Stimulated activated CD4-positive, alpha-beta T cell treated with anti-CD3 and anti-CD28 coated beads, Interleukin-15, amount 100 ng/mL, for 24 hours (primary cell): Measurements from ENCODE around the gene EEF1G.
A peak's percentile ranks its signal among the peaks of the same experiment; 100 is the strongest.
"Not testable (repeated sequence)": the region's sequence is repeated elsewhere in the genome, so short reads cannot be mapped to it uniquely, and the experiment has no call there.

Experiments used
- DNase-seq: peaks from one replicate; pipeline ENCODE4 v3.0.0-alpha.2; 2020

The EEF1G gene

DNA sequence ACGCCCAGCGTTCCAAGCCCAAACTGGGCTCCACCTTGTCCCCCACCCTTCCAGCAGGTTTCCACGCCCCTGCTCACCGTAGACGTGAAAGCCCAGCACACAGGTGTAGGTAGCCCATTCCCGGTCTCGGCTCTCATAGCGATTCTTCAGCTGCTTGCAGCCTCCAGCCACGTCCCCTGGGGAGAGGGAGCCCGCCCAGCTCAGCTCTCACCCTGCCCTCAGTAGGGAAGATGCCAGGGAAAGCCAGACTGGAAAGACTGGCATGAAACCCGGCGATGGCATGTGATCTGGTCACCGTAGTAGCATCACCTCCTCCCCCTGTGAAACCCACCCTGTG lies 29.3 kb upstream of the EEF1G start:
- no peak for DNase-seq

GRCh38 chr11:62602141-62603071 lies 28.7 kb upstream of the EEF1G start:
- DNase-seq = peak; percentile 61

DNA sequence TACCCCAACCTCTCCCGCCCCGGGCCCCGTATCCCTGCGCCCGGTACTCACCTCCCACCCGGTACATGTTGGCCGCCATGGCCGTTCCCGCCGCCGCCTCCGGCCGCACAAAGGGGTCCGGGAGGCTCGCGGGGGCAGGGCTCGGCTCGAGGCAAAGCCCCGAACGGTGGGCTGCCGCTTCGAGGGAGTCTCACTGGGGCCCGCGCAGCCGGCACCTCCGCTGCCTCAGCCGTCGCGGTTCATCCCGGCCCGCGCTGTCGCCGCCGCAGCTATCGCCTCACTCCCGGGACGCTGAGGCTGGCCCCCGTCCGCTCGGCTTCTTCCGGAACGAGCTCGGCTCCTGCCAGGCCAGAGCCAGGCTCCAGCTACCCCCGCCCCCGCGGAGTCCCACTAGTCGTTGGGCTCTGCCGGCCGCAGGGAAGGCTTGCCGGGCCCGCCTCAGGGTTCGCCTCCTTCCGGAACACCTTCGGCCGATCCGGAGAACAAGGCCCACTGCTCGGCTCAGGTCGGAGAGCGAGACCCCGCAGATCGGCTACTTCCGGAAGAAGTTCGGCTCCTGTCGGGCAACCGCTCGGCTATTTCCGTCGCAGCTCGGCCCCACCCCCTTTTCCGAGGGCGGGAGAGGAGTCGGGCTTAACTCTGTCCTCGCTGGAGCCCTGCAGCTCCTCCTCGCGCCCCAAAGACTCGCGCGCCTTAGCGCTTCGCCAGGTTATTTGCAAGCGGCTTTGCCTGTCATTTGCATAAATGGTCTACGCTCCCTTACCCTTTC lies 27.9 kb upstream of the EEF1G start, which contains the start of gene MTA2:
Gene MTA2 (minus strand): TSS at position 494 of the 769 bp plus-strand sequence. CDS start 415 bp downstream, at position 79.
- DNase-seq = peak; percentile 99

DNA sequence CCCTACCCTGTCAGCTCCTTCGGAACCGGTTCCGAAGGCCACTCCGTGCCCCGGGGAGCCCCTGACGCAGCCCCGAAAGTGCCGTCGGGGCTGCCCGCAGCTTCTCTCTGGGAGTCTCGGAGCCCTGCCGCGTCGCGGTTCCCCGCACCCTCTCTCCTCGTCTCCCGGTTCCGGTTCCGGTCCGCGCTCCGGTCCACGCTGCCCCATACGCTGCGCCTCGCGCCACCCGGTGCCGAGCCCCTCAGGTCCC lies 27.4 kb upstream of the EEF1G start:
- peak; percentile 72 for DNase-seq

DNA sequence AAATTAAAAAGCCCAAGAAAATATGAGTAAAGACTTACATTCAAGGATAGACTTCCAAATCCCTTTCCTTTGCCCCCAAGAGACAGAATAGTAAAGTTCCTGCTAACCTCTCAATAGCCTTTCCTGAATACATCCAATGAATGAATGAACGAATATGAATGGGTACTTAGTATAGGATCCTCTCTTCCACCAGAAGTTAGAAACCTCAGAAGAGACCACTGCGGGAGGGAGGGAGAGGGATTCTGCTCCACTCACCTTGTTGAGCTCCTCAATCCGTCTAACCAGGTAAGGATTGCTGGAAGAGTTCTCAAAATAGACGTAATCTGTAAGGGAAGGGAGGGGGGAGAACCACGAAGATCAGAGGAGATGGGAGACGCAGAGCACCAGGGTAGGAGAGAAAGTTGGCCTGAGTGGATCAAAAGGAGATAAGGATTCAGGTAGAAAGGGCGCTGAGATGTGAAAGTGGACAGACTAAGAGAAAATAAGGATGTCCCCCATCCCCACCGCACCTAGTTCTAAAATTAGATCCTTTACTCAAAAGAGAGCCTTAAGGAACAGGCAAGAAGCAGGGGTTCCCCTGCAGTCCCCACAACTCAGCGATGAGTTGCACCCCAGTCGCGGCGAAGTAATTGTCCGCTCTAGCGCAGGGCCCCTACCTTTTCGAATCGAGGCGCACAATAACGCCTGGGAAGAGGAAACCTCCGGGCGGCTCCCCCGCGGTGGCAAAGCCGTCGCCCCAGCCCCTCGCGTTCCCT lies 26.9 kb upstream of the EEF1G start:
- DNase-seq = no peak

- DNase-seq = peak; percentile 33
Measured at GRCh38 chr11:62599901-62600300, 26.2 kb upstream of the EEF1G start.

GRCh38 chr11:62599069-62599696 lies 25.5 kb upstream of the EEF1G start:
- peak; percentile 97 for DNase-seq

- no peak for DNase-seq
Measured at GRCh38 chr11:62595124-62595523, 21.4 kb upstream of the EEF1G start.

GRCh38 chr11:62593434-62594044 lies 19.8 kb upstream of the EEF1G start:
- DNase-seq = peak; percentile 88

- no peak for DNase-seq
Measured at GRCh38 chr11:62592989-62593421, 19.3 kb upstream of the EEF1G start.

- DNase-seq = no peak
Measured at GRCh38 chr11:62592146-62592815, 18.6 kb upstream of the EEF1G start.

DNA sequence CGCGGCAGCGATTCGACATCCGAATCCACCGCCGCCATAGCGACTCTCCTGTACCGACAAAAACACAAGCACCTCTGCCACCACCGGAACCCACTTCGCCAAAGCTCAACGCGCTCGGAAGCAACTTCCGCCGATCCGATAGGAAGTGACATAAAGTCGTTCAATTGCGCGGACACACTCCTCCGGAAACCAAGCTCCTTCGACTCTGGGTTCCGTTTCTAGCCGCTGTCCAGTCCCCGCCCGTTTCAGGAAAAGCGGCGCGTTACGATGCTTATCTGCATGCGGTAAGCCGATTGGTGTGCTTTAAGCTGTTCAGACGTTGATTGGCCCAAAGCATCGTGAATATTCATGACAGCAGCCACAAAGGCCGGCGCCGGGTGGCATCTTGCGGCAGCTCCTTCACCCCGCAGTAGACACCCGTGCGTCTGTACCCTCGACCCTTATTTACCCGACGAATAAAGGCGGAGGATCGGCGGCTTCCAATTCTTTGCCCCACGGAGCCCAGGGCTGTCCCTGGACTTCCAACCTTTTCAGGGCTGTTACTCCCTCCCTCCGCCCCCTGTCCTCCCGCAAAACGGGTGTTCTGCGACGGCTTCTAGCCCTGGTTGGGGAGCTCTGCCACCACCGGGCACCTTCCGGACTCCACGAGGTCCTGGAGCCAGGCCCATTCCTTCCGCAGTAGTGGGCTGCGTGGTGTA lies 17.9 kb upstream of the EEF1G start, which contains the start of gene TUT1:
Gene TUT1 (minus strand): TSS at position 76 of the 698 bp plus-strand sequence. CDS start 38 bp downstream, at position 38.
- DNase-seq = peak; percentile 95

DNA sequence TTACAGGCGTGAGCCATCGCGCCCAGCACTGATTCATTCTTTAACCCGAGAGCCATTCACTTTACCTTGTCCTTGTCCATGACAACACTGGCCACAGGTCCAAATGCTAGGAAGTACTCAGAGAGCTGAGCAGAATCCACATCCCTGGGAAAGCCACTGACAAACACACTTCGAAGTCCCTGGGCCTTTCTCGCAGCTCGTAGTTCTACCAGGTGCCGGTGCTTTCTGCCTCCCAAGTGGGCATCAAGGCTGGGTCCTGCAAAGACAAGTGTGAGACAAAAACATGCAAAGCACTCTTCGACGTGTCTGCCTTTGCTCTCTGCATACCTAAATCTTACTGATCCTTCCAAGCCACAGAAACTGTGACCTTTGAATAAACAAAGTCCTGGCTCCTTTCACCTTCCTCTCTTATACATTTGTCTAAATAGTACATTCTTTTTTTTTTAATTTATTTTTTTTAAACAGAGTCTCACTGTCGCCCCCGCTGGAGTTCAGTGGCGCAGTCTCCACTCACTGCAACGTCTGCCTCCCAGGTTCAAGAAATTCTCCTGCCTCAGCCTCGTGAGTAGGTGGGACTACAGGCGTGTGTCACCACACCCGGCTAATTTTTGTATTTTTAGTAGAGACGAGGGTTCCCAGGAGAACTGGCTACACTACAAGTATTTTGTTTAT lies 15.4 kb upstream of the EEF1G start:
- peak; percentile 44 for DNase-seq

DNA sequence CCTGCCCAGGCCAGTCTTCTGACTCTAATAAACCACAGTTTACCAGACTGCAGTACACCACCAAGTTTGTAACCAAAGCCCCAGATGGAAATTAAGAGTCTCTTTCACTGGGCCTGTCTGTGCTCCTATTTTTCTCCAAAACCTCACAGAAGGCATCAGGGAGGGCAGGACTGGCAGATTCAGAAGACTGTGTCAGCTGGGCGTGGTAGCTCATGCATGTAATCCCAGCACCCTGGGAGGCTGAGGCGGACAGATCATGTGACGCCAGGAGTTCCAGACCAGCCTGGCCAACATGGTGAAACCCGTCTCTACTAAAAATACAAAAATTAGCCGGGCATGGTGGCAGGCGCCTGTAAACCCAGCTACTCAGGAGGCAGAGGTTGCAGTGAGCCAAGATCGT lies 11.7 kb upstream of the EEF1G start:
- DNase-seq = not testable (repeated sequence)

DNA sequence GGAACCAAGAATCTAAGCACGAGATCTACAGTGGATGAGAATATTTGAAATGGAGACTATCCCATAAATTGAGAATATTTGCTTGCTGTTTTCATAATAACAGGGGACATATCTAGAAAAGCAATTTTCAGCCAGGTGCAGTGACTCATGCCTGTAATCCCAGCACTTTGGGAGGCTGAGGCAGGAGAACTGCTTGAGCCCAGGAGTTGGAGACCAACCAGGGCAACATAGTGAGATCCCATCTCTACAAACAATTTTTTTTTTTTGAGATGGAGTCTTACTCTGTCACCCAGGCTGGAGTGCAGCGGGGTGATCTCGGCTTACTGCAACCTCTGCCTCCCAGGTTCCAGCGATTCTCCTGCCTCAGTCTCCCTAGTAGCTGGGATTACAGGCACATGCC lies 8.0 kb upstream of the EEF1G start:
- not testable (repeated sequence) for DNase-seq

DNA sequence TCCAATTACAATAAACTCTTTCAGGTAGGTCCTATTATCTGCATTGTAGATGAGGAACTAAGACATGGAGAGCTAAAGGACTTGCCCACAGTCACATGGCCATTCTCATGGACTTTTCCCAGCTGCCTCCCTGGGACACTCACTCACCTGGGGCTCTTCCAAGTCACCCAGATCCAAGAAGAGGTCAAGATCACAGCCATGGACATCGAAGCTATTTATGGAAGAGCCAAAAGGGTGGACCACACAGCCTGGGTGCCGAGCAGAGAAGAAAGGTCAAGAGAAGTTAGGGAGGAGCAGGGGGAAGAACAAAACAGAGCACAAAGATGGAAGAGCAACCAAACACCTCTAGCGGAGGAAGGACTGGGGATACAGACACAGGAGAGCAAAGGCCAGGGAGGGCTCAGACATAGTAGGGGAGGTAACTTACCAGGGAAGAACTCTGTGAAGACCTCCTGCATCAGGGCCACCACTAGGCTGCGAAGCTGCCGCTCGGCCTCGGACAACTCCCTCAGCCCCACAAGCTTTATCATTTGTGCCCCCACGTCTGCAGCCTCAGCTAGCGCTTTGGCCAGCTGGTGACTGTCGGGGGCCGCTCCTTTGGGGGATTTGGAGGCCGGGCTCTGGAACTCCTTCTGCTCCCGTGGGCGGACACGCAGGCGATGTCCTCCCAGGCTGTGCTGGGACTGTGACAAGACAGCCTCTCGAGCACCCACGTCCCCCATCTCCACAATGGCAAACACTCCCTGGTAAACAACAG lies 7.4 kb upstream of the EEF1G start:
- no peak for DNase-seq

GRCh38 chr11:62579252-62579651 lies 5.6 kb upstream of the EEF1G start:
- no peak for DNase-seq

DNA sequence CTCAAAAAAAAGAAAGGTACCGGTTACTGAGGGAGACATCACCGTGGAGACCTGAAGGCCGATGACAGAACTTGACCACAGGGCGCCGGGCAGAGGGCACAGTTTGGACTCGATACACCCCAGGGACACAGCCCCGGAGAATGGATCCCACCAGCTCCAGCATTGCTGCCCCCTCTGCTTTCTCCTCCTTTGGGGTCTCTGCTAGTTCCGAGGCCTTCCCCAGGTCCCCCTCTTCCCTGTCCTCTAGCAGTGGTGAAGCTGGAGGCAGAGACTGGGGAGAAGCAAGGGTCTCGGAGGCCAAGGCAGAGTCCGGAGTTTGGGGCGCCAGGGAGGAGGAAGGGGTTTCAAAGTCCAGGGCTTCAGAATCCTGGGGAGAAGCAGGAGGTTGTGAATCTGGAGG lies 4.8 kb upstream of the EEF1G start:
- no peak for DNase-seq

DNA sequence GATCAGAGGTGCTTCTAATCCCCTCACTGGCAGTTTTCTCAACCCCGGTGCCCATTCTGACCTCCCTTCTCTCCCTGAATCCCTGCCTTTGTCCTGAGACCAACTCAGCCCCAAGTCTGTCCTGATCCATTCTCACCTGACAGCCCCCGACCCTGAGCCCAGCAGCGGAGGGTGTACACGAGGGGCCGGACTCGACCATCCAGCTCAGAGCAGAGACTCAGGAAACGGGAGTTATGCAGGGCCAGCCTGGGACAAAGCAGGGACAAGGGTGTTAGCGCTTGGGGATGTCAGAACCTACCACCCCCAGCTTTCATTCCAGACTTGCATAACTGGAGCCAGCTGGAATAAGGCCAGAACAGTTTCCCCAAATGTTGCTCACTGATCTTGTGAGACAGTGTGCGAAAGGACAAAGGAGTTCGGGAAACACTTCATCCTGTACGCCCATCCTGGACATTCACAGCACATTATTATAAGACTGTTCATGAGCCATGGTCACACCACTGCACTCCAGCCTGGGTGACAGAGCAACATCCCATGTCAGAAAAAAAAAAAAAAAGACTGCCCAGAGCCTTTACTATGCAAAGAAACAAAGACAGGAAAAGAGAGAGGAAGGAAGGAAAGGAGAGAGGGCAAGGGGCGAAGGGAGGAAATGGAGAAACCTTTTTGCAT lies 3.5 kb upstream of the EEF1G start:
- DNase-seq = no peak
